ENCODE measurements around the gene MS4A7. TPM values are rescaled to one million over a fixed set of nuclear protein-coding genes. Genes with fewer than 3 reads are reported as not detected.

Gene MS4A7
- total RNA-seq, 1 experiment from 2014 or later, result 0.31 TPM

GRCh38 chr11:60348116-60348515, 30.2 kb upstream of the MS4A7 start (continued):
- no peak for TF ChIP-seq ZNF512 (CRISPR knock-in tag; IDR thresholded peaks at IDR 0.05; ENCODE audit: borderline replicate concordance)
- no peak for TF ChIP-seq SOX15 (CRISPR knock-in tag; IDR thresholded peaks at IDR 0.05)
- TF ChIP-seq TCF7 (CRISPR knock-in tag; IDR thresholded peaks at IDR 0.05; ENCODE audit: low read depth), result no peak
- no peak for TF ChIP-seq HMGXB4 (CRISPR knock-in tag; IDR thresholded peaks at IDR 0.05)
- no peak for TF ChIP-seq FOXP4 (CRISPR knock-in tag; IDR thresholded peaks at IDR 0.05)
- TF ChIP-seq NFATC4 (CRISPR knock-in tag; IDR thresholded peaks at IDR 0.05), result no peak
- no peak for TF ChIP-seq RELA (CRISPR knock-in tag; IDR thresholded peaks at IDR 0.05; ENCODE audit: borderline replicate concordance)
- TF ChIP-seq ATF3 (CRISPR knock-in tag; conservative IDR thresholded peaks at IDR 0.05), result no peak

GRCh38 chr11:60349990-60350389, 28.3 kb upstream of the MS4A7 start:
- Mint-ChIP-seq H3K4me1 (peaks cover 10% of the 10 kb centered on the region), H3K36me3 (peaks cover 17% of the 10 kb centered on the region), H3K27ac (no peak overlapping the region), H3K4me3 (no peak overlapping the region), H3K9me3 (peaks cover 40% of the 10 kb centered on the region), H3K27me3 (ENCODE audit: low read depth) (no peaks in the 10 kb centered on the region)
- TF ChIP-seq ZNF281 (CRISPR knock-in tag; IDR thresholded peaks at IDR 0.05) (no peak), NFE2L1 (CRISPR knock-in tag; IDR thresholded peaks at IDR 0.05) (no peak), HMGXB4 (CRISPR knock-in tag; IDR thresholded peaks at IDR 0.05) (no peak), ESRRA (CRISPR knock-in tag; IDR thresholded peaks at IDR 0.05; ENCODE audit: borderline replicate concordance) (no peak), SMAD3 (CRISPR knock-in tag; IDR thresholded peaks at IDR 0.05; ENCODE audit: borderline replicate concordance) (no peak), NFYB (CRISPR knock-in tag; conservative IDR thresholded peaks at IDR 0.05; ENCODE audit: low read depth) (no peak), ATF2 (CRISPR knock-in tag; IDR thresholded peaks at IDR 0.05; ENCODE audit: borderline replicate concordance, low read depth) (no peak), GABPB1 (CRISPR knock-in tag; IDR thresholded peaks at IDR 0.05) (no peak)
- CTCF ChIA-PET, result interaction anchor here (1.2 to 7.0 kb wide), 4 partner anchors 13 to 284 kb away, joined by 3 to 70 read pairs (median 14); no protein-coding TSS in a partner anchor
- ATAC-seq (no peak), DNase-seq (ENCODE audit: low spot score) (no peak)
- POLR2A ChIA-PET, result no interaction called here
